CD4-positive, alpha-beta T cell treated with Interferon gamma for 1 hour (primary cell): ENCODE results near the gene FTO.
"Not testable (repeated sequence)": the region's sequence is repeated elsewhere in the genome, so short reads cannot be mapped to it uniquely, and the experiment has no call there.

Source experiments
- DNase-seq: peaks from one replicate; pipeline ENCODE4 v3.0.0-alpha.2; 2020

FTO gene

DNA sequence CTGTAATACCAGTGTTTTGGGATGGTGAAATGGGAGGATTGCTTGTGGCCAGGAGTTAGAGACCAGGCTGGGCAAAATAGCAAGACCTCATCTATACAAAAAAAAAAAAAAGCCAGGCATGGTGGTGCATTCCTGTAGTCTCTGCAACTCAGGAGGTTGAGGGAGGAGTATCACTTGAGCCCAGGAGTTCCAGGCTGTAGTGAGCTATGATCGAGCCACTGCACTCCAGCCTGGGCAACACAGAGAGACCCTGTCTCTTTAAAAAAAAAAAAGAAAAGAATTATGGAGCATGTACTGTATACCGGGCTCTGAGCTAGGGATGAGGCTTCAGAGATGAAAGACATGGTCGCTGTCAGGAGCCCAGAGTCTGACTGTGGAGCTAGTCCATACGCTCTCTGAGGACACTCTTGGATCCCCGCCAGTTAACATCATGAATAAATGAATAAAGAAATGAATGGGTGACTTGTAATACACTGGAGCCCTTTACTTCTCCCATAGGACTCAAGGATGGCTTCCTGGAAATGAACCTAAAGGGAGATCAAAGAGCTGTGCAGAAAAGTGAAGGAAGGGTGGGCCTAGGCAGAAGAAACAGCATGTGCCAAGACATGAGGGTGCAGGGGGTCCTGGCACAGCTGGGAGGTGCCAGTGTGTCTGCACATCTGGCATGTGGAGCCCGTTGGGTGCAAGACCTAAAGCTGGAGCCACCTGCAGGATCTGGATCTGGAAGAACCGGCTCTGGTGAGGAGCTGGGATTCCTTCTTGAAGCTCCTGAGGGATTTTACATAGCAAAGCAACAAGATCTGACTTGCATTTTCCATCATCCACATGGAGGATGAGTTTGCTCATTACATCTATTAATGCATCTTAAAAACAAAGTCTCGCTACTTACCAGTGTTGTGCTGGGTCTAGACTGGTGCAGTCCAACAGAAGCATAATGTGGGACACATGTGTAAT is 462.2 kb downstream of the FTO start:
- no peak for DNase-seq

DNA sequence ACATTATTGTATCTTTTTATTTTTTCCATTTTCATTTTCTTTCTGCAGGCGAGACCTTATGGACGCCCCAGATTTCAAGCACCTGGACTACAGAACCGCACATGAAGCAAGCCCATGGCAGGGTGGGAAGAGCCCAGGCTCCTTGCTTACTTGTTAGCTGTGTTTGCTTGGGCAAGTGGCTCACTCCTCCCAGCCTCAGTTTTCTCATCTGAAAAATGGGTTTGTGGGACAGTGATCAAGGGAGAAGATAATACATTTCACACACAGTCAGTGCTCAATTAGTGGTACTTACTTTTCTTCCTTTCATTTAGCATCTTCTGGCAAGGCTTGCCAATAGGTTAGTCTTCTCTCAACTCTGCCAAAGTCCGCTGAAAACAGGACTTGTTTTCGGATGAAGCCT is 465.2 kb downstream of the FTO start:
- no peak for DNase-seq

DNA sequence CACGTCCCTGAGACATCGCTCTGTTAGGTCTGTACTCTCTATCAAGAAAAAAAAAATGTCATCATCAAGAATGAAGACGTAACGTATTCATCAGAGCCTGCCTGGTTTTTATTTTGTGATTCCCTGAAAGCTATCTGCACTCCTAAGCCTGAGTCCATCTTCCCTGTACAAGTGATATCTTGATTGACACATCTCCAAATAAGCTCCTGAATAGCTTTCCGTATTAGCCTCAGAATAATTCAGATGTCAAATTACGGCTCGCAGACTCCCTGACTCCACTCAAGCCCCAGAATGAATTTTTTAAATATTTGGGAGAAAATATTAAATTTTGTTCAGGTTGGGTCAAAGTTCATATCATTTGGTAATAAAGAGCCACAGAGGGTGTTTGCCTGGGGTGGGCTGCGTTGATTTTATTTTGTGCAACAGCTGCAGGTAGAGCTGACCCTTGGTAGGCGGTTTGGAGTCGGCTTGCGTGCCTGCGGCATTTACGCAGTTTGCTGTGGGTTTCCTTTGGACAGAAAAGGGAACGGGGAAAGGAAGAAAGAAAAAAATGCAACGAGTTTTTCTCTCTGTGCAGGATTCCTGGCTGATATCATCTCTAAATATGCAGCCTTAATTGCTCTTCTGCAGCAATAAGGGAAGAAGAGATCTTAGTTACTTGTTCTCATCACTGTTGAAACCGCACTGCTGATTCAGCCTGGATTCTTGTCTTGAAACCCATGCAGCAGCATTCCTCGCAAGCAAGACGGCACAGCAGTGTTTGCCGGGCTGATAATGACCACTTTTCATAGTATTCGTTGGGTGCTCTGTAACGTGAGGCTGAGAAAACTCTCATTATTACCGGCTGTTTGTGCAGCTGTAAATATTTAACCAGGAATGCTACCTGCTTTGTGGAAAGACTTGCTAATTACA is 467.9 kb downstream of the FTO start:
- no peak for DNase-seq

DNA sequence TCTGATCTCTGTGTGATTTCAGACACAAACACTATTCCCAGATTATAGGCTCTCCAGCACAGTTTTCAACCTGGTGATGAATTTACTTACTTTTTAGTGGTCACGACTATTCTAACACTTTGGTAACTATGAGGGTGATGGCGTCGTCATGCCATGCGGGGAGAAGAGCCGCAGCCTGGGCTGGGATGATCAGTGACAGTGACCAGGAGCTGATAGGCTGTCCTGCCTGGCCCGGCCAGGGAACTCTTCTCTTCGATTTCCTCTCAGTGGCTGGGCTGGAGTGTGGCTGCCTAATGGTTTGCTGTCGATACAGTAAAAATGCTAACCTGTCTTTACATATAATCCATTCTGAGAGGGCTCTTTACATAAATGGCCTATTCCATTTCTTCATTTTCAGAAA is 469.5 kb downstream of the FTO start:
- no peak for DNase-seq

DNA sequence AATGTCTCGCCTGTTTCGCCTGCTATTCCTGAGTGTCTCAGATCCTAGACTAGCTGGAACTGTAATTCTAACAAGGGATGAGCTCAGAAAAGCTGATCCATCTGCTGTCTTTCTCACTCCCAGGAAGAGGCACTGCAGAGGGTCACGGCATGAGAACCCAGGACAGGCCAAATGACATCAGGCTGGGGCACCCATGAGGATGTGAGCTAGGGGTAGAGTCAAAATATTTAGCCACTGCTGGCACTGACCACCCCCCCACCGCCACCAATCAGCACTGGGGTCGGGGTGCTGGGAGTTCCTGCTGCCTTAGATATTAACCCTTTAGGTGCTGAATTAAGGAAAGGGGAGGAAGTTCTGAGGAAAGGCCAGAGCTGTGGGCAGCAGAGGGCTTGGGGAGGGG is 470.2 kb downstream of the FTO start:
- no peak for DNase-seq

DNA sequence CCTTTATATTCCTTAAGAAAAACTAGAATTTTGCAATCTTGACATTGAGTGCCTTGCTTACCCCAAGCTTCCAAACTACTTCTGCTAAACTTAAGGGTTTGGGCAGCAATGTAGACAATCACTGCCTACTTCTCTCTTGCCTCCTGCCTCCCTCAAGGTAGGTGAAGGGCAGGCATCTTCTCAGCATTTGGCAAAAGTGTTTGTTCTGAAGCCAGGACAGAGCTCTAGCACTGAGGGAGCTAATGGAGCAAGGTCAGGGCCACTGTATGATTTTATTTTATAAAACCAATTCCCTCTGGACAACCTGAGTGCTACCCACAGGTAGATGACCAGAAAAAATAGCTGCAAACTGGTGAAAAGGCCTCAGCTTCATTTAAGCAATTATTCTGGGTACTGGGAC is 470.8 kb downstream of the FTO start:
- DNase-seq = no peak

DNA sequence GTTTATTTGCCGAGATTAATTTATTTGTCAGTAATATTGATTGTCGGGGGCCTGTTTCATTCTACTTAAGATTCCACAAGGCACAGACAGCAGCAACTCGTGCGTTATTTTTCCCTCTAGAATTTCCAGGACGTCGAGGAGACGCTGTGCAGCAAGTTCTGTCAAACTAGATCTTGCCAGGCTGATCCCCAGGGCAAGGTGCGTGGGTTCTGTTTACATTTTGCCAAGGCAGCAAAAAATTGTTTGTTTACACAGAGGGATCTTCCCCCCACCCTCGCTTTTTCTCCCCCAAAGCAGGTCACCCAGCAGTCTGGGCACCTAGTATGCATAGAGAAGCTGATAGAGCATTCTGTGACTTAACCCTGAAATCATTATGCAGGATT is 471.2 kb downstream of the FTO start:
- no peak for DNase-seq

DNA sequence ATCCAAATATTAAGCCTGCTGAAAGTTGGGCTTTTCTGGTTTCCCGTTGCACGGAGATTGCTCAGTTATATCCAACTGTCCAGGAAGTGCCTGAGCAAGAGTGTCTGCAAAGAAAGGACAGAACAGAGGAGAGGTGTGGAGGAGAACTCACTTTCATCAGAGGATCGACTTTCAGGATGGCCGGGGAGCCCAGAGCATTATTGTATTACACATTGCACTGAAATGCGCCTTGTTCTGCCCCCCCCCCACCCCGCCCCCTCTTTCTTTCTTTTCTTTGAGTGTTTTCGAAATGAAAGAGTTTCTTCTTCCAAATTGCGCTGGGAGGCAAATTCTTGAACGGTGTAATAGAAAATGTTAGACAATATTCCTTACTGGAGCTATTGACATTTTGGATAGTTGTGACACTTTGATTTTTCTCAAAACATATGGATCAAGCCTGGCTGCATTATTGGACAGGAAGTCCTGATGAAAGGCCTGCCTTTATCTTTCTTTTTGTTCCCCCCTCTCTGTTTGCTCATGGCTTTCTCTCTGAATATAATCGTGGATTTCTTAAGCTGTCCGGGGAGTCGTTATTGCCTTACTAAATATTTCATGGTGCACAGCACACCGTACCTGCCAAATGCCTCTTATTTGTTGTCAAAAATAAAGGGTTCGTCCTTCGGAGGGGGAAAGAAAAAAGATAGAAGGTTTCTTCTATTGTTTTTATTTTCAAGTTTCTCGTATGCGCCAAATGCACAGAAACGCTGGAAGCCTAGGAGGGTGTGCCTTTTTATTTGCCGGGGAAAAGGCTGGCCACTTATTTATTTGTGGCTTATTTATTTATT is 471.8 kb downstream of the FTO start:
- DNase-seq = no peak

DNA sequence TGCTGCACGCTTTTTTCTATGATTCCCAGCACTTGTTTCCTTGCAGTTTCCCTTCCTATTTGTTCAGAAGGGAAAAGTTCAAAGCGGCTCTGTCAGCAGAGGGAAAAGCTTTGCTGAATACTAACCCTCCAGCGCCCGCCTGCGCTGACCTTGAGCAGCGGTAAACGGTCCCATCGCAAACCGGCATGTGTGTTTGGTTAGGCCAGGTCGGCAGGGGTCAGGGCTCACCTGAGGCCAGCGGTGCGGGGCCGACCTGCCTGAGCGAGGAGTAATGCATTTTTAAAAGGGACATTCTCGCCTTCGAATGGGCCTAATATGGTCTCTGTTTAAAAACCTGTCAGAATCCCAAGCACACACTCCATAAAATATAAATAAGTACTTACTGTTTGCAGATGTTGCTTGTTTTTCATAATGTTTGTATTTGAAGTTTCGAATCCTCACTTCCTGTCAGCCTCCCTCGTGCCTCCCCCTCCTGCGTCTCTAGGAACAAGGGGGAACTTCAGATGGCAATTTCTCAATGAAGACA is 472.5 kb downstream of the FTO start:
- DNase-seq = no peak

DNA sequence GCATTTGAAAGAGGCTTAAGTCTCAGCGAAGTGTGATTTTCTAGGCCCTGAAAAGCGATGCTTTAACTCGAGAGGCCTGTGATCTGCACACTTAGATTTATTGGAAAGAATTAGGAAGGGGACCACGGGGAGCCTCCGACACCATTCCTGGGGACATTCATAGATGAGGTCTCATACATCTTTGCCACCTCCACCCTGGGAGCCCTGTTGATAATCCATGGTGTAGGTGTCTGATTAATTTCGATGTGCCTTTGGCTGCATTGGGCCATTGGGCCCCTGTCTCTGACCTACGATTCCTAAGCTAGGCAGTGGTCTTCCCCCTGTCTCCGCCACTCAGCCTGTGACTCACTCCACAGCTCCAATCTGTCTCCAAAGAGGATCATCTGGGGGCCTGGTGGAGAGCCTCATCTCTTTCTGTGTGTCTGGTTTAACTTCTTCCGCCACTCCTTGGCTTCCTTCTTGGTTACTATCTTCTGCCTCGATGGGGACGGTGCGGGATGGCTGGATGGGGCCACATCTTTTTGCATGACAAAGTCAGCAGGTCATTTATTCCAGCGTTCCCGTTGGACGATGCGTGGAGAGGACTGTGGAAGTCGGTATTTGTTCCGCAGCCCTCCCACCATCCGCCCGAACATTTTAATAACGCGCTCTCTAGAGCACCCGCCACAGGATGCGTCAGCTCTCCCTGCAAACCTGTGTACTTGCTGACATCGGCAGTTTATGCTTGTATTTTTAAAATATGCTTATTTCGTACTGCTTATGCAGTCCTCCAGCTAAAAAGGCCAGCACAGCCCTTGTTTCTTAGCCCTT is 473.3 kb downstream of the FTO start:
- DNase-seq = no peak

DNA sequence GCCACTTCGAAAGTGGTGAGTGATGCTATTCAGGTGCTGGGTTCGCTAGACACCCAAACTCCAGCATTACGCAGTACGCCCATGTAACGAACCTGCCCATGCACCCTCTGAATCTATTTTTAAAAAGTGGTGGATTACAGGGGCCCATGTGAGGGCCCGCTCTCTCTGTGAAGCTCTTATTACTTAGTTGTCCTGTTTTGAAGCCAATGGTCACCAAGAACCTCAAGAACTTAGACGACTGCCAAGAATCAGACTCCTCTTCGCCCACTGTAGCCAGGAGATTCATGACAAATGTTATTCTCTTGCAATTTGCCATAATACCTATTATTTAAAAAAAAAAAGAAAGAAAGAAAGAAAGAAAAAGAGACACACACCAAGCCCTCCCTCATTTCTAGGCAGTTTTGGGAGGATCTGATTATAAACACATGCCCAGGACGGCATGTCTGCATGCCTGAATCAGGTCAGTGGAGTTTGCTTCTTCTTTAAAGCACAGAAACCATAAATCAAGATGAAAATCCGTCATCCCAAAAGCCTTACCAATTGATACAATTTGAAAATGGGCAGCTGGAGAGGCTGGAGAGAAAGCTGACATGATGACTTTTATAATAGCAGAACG is 474.0 kb downstream of the FTO start:
- no peak for DNase-seq

DNA sequence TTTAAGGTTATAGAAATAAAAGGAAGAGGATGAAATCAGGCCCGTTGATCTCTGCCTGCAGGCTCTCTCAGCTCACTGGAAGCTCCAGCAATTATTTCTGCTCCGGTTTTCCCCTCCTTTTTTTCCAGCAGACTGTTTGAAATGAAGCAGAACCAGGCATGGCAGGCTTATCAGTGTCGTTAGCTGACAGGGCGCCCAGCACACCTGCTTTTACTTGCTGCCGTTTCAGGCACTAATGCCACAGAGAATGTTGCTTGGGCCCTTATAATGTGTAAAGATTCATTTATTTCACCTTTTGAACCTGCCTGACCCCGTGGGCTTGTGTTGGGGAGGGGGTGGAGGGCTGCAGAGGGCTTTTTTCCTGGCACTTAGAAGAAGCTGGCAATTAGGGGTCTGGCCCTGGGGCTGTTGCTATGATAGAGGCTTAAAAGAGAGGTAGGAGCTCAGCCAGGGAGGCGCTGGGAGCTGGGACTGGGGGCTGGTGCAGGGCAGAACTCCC is 474.6 kb downstream of the FTO start:
- DNase-seq = no peak

DNA sequence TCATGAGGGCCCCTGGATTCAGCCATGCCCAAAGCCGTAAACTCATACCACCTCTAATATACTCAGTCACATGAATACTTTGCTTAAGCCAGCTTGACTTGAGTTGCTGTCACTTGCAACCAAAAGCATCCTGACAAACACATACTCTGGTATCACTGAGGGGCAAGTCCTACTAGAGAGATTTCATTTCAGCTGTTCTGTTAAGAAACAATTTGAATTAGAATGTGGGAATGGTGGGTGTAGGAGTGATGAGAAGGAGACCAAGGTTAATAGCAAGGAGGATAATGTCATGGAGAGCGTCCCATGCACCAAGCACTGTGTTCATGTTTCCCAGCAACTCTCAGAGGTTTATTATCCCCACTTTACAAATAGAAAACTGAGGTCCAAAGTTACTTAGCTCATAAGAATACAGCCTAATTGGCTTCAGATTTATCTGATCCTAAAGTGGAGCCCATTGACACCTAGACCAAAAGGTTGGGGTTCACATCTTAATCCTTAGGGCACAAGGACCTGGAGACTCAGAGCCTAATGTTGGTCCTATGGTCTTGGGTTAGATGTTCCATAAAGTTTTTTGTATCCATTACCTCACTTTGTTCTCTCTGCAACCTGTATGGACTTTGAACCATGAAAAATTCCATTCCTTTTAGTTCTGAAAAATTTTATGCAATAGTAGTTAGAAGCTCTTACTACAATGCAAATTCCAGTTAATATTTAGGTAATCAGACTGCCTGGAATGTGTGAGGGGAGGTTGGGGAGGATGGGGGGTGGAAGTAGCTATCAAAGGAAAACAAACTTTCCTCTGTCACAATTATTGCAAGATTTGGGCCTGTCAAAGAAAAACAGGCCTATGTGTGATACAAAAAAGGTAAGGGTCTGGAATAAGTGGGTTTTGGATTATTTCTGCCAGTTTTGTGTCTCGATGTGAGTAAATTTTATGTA is 476.7 kb downstream of the FTO start:
- DNase-seq = no peak

DNA sequence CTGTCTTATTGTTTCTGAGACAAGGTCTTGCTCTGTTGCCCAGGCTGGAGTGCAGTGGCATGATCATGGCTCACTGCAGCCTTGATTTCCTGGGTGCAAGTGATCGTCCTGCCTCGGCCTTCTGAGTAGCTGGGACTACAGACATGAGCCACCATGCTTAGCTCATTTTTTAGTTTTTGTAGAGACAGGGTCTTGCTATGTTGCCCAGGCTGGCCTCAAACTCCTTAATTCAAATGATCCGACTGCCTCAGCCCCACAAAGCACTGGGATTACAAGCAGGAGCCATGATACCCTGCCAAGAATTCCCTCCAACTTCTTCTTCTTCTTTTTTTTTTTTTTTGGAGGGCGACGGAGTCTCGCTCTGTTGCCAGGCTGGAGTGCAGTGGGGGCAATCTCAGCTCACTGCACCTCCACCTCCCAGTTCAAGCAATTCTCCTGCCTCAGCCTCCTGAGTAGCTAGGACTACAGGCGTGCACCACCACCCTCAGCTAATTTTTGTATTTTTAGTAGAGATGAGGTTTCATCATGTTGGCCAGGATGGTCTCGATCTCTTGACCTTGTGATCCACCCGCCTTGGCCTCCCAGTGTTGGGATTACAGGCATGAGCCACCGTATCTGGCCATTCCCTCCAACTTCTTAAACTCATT is 477.9 kb downstream of the FTO start:
- not testable (repeated sequence) for DNase-seq

DNA sequence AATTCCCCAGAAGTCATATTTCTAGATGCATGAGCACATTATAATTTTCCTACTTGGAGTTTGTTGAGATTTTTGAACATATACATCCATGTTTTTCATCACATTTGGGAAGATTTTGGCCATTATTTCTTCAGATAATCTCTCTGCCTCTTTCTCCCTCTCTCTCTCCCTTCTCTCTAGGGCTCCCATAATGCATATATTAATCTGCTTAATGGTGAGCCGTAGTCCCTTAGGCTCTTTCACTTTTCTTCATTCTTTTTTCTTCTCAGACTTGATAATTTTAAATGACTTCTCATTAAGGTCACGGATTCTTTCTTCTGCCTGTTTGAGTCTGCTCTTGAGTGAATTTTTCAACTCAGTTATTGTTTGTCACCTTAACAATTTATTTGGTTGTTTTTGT is 481.1 kb downstream of the FTO start:
- DNase-seq = no peak

DNA sequence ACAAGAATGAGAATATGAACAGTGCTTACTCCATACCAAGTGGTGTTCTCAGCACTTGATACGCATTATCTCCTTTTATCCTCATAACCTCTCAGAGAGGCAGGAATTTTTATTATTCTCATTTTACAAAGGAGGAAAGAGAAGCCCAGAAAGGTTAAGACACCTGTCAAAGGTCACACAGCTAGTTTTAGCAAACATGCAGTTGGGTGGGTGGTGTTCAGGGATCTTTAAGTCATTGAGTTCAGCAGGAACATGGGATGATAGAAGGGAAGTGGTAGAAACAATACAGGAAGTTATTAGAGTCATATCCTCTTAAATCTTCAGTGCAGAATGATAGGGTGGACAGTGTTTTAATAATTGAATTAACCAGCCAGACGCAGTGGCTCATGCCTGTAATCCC is 487.2 kb downstream of the FTO start:
- no peak for DNase-seq

DNA sequence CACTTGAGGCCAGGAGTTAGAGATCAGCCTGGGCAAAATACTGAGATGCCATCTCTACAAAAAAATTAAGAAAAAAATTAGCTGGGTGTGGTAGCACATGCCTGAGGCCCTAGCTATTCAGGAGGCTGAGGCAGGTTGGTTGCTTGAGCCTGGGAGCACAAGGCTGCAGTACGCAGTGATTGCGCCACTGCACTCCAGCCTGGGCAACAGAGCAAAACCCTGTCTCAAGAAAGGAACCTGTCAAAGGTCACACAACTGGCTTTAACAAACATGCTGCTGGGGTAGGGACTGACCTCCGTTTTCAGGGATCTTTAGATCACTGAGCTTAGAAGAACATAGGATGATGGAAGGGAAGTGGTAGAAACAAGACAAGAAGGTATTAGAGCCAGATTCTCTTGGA is 487.6 kb downstream of the FTO start:
- DNase-seq = no peak

DNA sequence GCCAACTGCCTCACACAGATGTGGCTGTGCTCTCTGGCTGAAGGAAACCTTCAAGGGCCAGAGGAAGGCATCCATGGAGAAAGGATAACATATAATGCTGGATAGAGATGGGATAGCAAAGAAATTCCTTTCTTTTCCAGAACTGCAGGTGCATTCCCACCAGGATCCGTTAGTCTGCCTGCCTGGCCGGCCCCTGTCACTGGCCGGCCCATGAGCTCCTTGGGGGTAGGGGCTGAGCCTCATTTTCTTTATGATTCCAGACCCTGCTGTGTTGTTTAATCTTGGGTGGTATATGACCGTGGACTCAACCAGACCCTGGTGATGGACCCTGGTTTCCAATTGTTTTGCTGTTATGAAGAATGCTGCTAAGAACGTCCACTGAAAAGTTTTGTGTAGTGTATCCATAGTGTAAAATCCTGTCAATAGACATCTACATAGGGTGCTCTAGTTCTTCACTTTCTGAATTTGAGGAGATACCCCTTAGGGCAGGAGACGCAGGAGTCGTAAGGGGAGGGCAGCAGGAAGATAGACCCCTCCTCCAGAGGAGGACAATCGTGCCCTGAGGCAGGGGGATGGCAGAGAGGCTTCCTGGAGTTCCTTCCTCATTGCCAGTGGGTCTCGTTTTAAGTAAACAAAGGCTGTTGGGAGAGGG is 489.2 kb downstream of the FTO start:
- DNase-seq = no peak
